ENCODE measurements around the gene DYNC1I1.

DYNC1I1 gene

GRCh38 chr7:95788884-95789283, 16.5 kb downstream of the DYNC1I1 start:
- H3K79me2 ChIP-seq (ENCODE audit: insufficient read depth, low read depth): no peaks in the 10 kb centered on the region
- no peak for TF ChIP-seq CTCF (conservative IDR thresholded peaks at IDR 0.05; ENCODE audit: low read depth, low read length)
- no peak overlapping the region for H2AFZ ChIP-seq (ENCODE audit: low read depth)
- no peaks in the 10 kb centered on the region for H4K20me1 ChIP-seq (ENCODE audit: insufficient read depth)
- H3K9ac ChIP-seq: no peak overlapping the region
- H3K36me3 ChIP-seq (ENCODE audit: insufficient read depth): no peaks in the 10 kb centered on the region
- no peaks in the 10 kb centered on the region for H3K27me3 ChIP-seq (ENCODE audit: insufficient read depth, low read depth)
- no peaks in the 10 kb centered on the region for H3K4me1 ChIP-seq (ENCODE audit: low read depth, poor library complexity, severe bottlenecking)
- no peak overlapping the region for H3K27ac ChIP-seq
- H3K4me3 ChIP-seq (IDR thresholded peaks at IDR 0.05; ENCODE audit: insufficient read depth, low read depth, low read length): no peak overlapping the region
- H3K4me2 ChIP-seq: no peak overlapping the region

DNA sequence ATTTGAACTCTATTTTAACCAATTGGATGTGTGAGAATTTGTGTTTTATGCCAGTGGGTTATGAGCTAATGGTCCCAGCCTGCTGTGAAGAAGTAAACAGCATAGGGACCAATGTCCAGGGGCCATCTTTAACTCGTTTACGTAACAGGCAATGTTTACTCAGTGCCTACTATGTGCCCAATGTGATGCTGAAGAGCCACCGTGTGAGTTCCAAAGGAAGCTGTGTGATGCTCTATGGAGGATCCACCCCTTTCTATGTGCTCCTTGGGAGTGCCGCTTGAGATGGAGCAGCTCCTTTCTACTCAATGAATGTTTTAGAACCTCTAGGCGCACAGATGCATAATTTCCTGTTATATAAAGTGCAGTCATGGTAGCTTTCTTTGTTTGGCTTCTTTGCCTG, 21.3 kb downstream of the DYNC1I1 start:
- H3K9ac ChIP-seq: no peak overlapping the region
- no peaks in the 10 kb centered on the region for H3K27me3 ChIP-seq (ENCODE audit: insufficient read depth, low read depth)
- no peak overlapping the region for H3K4me2 ChIP-seq
- H3K4me3 ChIP-seq (IDR thresholded peaks at IDR 0.05; ENCODE audit: insufficient read depth, low read depth, low read length): no peak overlapping the region
- H3K36me3 ChIP-seq (ENCODE audit: insufficient read depth): no peaks in the 10 kb centered on the region
- no peaks in the 10 kb centered on the region for H3K79me2 ChIP-seq (ENCODE audit: insufficient read depth, low read depth)
- no peak overlapping the region for H3K27ac ChIP-seq
- H2AFZ ChIP-seq (ENCODE audit: low read depth): no peak overlapping the region
- no peaks in the 10 kb centered on the region for H3K4me1 ChIP-seq (ENCODE audit: low read depth, poor library complexity, severe bottlenecking)
- no peaks in the 10 kb centered on the region for H4K20me1 ChIP-seq (ENCODE audit: insufficient read depth)
- TF ChIP-seq CTCF (conservative IDR thresholded peaks at IDR 0.05; ENCODE audit: low read depth, low read length): no peak

DNA sequence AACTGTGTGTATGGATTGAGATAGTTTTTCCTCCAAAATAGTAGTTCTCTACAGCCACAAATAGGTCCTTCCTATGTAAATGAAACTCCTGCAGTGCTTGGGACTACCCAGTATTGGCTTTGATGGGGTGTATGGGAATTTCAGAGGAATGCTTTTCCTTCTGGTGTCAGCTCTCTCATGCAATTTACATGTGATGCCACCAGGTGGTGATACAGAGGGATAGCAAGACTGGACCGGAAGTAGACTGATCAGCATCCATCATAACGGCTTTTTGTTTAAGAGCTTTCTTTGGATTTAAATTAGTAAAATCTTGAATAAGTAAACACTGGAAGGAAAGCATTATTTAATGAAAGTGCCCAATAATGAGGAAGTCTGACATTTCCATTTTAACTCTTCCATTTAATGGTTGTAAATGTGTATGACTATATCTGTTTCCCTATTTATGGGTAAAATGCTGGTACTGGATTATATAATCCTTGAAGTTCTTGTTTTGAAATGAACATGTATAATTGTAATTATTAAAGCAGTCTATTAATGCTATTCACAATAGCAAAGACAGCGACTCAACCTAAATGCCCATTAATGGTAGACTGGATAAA, 22.7 kb downstream of the DYNC1I1 start:
- no peaks in the 10 kb centered on the region for H4K20me1 ChIP-seq (ENCODE audit: insufficient read depth)
- H2AFZ ChIP-seq (ENCODE audit: low read depth): no peak overlapping the region

DNA sequence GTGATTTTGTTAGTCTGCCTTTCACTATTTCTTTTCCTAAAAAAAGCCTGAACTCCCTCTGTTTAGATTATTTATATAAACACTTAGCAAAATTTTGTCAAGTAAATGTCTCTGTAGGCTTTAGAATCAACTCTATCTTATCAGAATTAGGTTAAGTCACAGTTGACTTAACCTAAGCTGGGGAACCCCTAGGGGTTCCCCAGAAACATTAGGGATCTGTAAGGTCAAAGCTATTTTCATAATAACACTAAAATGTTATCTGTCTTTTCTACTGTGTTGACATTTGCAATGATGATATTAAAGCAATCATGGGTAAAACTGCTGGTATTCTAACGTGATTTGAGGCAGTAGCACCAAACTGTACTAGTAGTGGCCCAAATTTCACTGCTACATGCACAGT, 24.3 kb downstream of the DYNC1I1 start:
- H3K27ac ChIP-seq: no peak overlapping the region
- no peaks in the 10 kb centered on the region for H3K4me1 ChIP-seq (ENCODE audit: low read depth, poor library complexity, severe bottlenecking)
- no peaks in the 10 kb centered on the region for H3K27me3 ChIP-seq (ENCODE audit: insufficient read depth, low read depth)
- no peaks in the 10 kb centered on the region for H4K20me1 ChIP-seq (ENCODE audit: insufficient read depth)
- H2AFZ ChIP-seq (ENCODE audit: low read depth): no peak overlapping the region
- no peaks in the 10 kb centered on the region for H3K79me2 ChIP-seq (ENCODE audit: insufficient read depth, low read depth)
- no peak overlapping the region for H3K9ac ChIP-seq
- no peak overlapping the region for H3K4me3 ChIP-seq (IDR thresholded peaks at IDR 0.05; ENCODE audit: insufficient read depth, low read depth, low read length)
- H3K4me2 ChIP-seq: no peak overlapping the region
- no peaks in the 10 kb centered on the region for H3K36me3 ChIP-seq (ENCODE audit: insufficient read depth)
- no peak for TF ChIP-seq CTCF (conservative IDR thresholded peaks at IDR 0.05; ENCODE audit: low read depth, low read length)

More for the DNA sequence above, 22.7 kb downstream of the DYNC1I1 start:
- Histone ChIP-seq H3K9ac (no peak overlapping the region), H3K79me2 (ENCODE audit: insufficient read depth, low read depth) (no peaks in the 10 kb centered on the region), H3K4me3 (IDR thresholded peaks at IDR 0.05; ENCODE audit: insufficient read depth, low read depth, low read length) (no peak overlapping the region), H3K4me1 (ENCODE audit: low read depth, poor library complexity, severe bottlenecking) (no peaks in the 10 kb centered on the region), H3K36me3 (ENCODE audit: insufficient read depth) (no peaks in the 10 kb centered on the region), H3K27me3 (ENCODE audit: insufficient read depth, low read depth) (no peaks in the 10 kb centered on the region), H3K27ac (no peak overlapping the region), H3K4me2 (no peak overlapping the region)
- TF ChIP-seq CTCF (conservative IDR thresholded peaks at IDR 0.05; ENCODE audit: low read depth, low read length): peak; percentile 77

All from KMS-11 (cell line).